ENCODE data around the gene MGAT4D. TPM values are rescaled to one million over a fixed set of nuclear protein-coding genes. Genes with fewer than 3 reads are reported as not detected.

MGAT4D gene
- total and polyA plus RNA-seq, 2 experiments from 2014 or later = not detected

- TF ChIP-seq ETS1 (IDR thresholded peaks at IDR 0.05) (no peak), ZNF331 (CRISPR knock-in tag; IDR thresholded peaks at IDR 0.05; ENCODE audit: low read depth) (no peak), CREB1 (CRISPR knock-in tag; IDR thresholded peaks at IDR 0.05; ENCODE audit: low read depth) (no peak)
Observed at GRCh38 chr4:140466146-140466545, 31.9 kb downstream of the MGAT4D start (continued).

GRCh38 chr4:140463614-140464013 is 34.5 kb downstream of the MGAT4D start:
- Histone ChIP-seq H2AFZ (no peak overlapping the region), H3K27me3 (ENCODE audit: insufficient read depth) (no peaks in the 10 kb centered on the region), H3K79me2 (replicated peaks; ENCODE audit: insufficient read depth) (no peaks in the 10 kb centered on the region), H3K27ac (ENCODE audit: low read depth) (no peak overlapping the region), H3F3A (replicated peaks; ENCODE audit: low read depth) (no peaks in the 10 kb centered on the region), H3K4me2 (no peak overlapping the region), H3K36me3 (ENCODE audit: insufficient read depth) (no peaks in the 10 kb centered on the region), H3K9me2 (ENCODE audit: insufficient read depth) (no peaks in the 10 kb centered on the region), H4K20me1 (replicated peaks; ENCODE audit: insufficient read depth) (no peaks in the 10 kb centered on the region), H3K4me1 (ENCODE audit: insufficient read depth) (no peaks in the 10 kb centered on the region), H3K4me3 (no peak overlapping the region)
- ATAC-seq (no peak), DNase-seq (ENCODE audit: low spot score) (no peak)
- Mint-ChIP-seq H3K9me3 (no peaks in the 10 kb centered on the region), H3K27me3 (ENCODE audit: insufficient read depth, low read depth, poor library complexity) (no peaks in the 10 kb centered on the region), H3K27ac (no peak overlapping the region), H3K4me3 (no peak overlapping the region), H3K36me3 (ENCODE audit: low read depth) (no peaks in the 10 kb centered on the region), H3K4me1 (no peaks in the 10 kb centered on the region)
- TF ChIP-seq ZNF331 (CRISPR knock-in tag; IDR thresholded peaks at IDR 0.05; ENCODE audit: low read depth) (no peak), ETS1 (IDR thresholded peaks at IDR 0.05) (no peak)

- DNase-seq (ENCODE audit: low spot score) (no peak), ATAC-seq (no peak; the same call in 2 of the 3 replicates)
- Mint-ChIP-seq H3K27ac (no peak overlapping the region), H3K4me3 (no peak overlapping the region), H3K27me3 (ENCODE audit: insufficient read depth, low read depth, poor library complexity) (no peaks in the 10 kb centered on the region), H3K36me3 (ENCODE audit: low read depth) (no peaks in the 10 kb centered on the region), H3K4me1 (no peaks in the 10 kb centered on the region), H3K9me3 (no peaks in the 10 kb centered on the region)
- Histone ChIP-seq H3K27me3 (ENCODE audit: insufficient read depth) (no peaks in the 10 kb centered on the region), H3F3A (replicated peaks; ENCODE audit: low read depth) (no peaks in the 10 kb centered on the region), H3K27ac (ENCODE audit: low read depth) (no peak overlapping the region), H3K9me2 (ENCODE audit: insufficient read depth) (no peaks in the 10 kb centered on the region), H3K4me2 (no peak overlapping the region), H4K20me1 (replicated peaks; ENCODE audit: insufficient read depth) (no peaks in the 10 kb centered on the region), H3K36me3 (ENCODE audit: insufficient read depth) (no peaks in the 10 kb centered on the region), H3K79me2 (replicated peaks; ENCODE audit: insufficient read depth) (no peaks in the 10 kb centered on the region), H3K4me3 (no peak overlapping the region), H3K4me1 (ENCODE audit: insufficient read depth) (no peaks in the 10 kb centered on the region), H2AFZ (0 out of 2 replicates have a peak overlapping the region, but pooled peaks have one; percentile 45)
- TF ChIP-seq REST (IDR thresholded peaks at IDR 0.05; ENCODE audit: unreplicated experiment) = no peak
- no peak for TF ChIP-seq ZNF331 (CRISPR knock-in tag; IDR thresholded peaks at IDR 0.05; ENCODE audit: low read depth)
- no peak for TF ChIP-seq ZNF114 (CRISPR knock-in tag; IDR thresholded peaks at IDR 0.05)
- TF ChIP-seq ETS1 (IDR thresholded peaks at IDR 0.05) = no peak
- no peak for TF ChIP-seq CREB1 (CRISPR knock-in tag; IDR thresholded peaks at IDR 0.05; ENCODE audit: low read depth)
- TF ChIP-seq STAT1 (IDR thresholded peaks at IDR 0.05; ENCODE audit: unreplicated experiment) = no peak
- no peak for TF ChIP-seq NANOG (IDR thresholded peaks at IDR 0.05; ENCODE audit: borderline replicate concordance)
Observed at GRCh38 chr4:140463182-140463581, 34.9 kb downstream of the MGAT4D start.

All from GM23338 (cell line).